NCI-H1105 treated with DMSO at 0.1 percent for 48 hours (cell line): Measurements from ENCODE around the gene PGLYRP4.

ENCODE experiments used
- DNase-seq: peaks from one replicate; lab custom pipeline; 2025; lab: John Stamatoyannopoulos, UW

Gene PGLYRP4

GRCh38 chr1:153375511-153375910 is 26.9 kb upstream of the PGLYRP4 start, which contains the start of gene S100A12:
Gene S100A12, minus strand, starts transcription at chr1:153375621. Its CDS starts 1,029 bp downstream, at chr1:153374592.
- DNase-seq, result no peak

DNA sequence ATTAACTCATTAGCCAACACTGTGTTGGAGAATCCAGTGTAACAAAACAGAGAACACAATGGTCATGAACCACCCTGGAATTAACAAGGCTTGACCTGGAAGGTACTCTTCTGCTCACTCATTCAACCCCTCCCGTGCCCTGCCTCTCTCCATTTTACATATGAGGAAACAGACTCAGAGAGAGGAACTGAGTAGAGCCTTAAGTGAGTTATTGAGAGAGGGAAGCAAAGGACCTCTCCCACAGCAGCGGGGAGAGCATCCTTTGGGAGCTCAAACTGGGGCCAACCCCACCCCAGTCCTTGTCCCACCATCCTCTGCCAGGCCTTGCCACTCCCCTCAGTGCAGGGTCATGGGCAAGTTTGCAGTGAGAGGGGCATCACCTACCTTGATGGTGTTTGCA is 25.4 kb upstream of the PGLYRP4 start:
- DNase-seq, result no peak

- DNase-seq, result no peak
Measured at GRCh38 chr1:153372571-153372970, 23.9 kb upstream of the PGLYRP4 start.

DNA sequence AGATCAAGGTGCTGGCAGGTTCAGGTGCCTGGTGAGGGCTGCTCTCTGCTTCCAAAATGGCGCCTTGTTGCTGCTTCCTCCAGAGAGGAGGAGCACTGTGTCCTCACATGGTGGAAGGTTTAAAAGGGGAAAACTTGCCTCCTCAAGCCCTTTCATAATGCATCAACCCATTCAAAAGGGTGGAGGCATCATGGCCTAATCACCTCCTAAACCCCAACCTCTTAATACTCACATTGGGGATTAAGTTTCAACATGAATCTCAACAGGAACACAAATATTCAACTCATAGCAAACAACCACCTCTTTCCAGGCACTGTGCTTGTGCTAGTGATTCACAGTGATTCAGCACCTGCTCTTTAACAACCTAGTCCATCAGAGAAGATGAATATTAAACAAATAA is 22.6 kb upstream of the PGLYRP4 start:
- no peak for DNase-seq

- no peak for DNase-seq
Measured at GRCh38 chr1:153370146-153370545, 21.5 kb upstream of the PGLYRP4 start.

- no peak for DNase-seq
Measured at GRCh38 chr1:153368495-153368894, 19.9 kb upstream of the PGLYRP4 start.

- no peak for DNase-seq
Measured at GRCh38 chr1:153367090-153367489, 18.4 kb upstream of the PGLYRP4 start.

- DNase-seq, result no peak
Measured at GRCh38 chr1:153366261-153366660, 17.6 kb upstream of the PGLYRP4 start.

DNA sequence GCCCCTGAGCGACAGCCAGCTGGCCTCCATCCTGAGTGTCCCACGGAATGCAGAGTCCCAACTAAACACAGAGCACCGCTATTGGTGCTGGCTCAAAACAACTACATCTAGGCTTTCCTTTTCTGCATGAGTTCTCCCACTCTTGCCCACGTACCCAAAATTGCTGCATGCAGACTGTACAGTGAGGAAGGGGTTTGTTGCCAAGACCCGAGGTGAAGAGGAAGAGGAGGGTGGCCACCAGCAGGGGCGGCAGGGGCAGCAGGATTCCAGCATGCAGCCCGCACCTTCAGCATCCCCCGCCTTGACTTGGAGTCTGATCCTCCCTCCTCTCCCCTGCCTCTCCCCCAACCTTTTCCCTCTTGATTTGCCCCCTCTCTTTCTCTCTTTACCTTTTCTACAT is 17.1 kb upstream of the PGLYRP4 start:
- DNase-seq, result no peak

DNA sequence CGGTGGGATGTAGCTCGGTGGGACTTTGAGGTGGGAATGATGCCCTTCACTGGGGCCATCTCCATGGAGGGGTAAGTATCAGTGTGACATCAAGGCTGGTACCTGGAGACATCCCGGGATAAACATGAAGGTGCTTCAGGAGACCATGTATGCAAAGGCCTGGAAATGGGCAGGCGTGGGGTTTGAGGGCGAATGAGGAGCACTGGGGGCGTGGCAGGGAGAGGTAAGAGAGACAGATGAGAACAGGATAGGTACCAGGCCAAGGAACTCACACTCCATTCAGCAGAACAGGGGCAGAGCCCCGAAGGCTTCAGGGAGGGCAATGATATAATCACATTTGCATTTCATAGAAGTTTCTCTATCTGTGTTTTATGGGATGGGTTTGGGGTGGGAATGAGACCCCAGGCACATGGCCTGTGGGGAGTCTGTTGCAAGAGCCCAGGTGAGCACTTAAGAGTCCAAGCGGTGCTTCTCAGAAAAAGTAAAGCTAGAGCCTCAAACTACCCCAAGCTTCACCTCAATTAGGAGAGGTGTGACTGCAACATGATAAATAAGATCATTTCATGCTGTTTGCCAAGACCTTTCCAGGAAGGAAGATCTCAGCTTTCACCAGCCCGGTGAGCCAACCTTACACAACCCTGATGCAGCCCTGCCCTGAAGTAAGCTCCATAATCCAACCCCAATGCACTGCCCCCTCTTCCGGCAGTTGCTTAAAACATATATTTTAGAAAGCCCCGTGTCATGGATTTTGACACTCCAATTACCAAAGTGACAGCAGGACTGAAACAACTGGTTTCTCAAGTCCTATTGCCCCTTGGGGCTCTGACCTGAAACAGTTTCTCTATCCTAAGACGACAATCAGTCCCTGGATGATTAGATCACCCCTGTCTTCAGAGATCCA is 16.4 kb upstream of the PGLYRP4 start:
- DNase-seq, result no peak

DNA sequence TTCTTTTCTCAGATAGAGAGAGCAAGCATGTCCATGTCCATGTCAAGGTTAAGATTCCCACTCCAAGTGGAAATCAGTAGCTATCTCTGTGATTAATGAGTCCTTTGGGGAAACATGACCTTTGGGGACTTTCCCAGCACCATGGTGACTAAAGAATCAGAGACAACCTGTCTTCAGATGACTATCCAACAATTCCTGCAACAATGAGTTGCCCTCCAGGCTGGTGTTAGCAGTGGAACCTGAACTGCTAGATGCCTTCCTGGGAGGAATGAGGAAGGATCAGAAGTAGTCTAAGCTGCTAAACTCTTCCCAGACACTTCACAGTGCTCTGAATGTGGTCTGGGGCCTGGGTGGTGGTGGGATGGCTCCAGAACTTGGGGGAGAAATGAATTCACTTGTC is 15.5 kb upstream of the PGLYRP4 start:
- no peak for DNase-seq

DNA sequence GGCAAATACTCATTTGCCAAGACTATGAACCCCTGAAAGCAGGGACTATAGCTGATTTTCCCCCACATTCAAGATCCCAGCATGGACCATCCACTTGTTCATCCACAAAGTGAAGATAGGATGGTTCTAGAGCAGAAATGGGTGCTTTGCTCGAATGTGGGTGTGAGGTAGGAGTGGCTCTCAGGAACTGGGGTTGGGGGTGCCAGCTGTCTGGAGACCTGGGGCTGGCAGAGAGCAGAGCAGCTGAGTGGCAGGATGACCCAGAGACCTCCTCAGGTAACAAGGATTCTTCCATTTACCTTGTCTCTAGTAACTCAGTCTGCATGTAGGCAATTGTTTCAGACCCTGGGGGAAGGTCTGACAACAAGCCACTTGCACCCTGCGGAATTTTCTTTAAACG is 15.0 kb upstream of the PGLYRP4 start:
- DNase-seq, result no peak

DNA sequence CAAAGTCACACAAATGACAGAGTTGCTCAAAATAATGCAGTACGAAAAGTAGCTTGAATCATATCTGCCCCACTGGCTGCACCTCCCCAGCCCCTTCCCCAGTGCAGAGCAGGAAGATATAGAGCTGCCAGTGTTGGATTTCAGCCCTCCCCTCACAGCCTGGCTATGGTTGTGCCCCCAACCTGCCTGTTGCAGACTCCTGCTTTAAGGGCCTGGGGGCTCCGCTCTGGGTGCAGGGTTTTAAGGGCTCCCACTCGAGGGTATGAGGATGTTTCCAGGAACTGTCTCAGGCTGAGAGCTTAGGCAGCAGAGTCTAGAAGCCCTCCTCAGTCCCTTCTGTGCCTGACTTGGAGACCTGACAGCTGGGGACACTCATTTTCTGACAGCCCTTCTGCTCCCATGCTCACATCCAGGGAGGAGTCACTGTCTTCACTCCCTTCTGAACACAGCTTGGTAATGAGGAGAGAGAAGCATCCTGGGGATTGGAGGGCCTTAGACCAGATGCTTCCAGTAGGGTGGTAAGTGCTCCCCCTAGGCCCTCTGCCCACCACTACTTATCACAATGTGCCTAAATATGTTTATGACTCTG is 13.6 kb upstream of the PGLYRP4 start:
- no peak for DNase-seq

- no peak for DNase-seq
Measured at GRCh38 chr1:153361480-153362109, 13.0 kb upstream of the PGLYRP4 start.

DNA sequence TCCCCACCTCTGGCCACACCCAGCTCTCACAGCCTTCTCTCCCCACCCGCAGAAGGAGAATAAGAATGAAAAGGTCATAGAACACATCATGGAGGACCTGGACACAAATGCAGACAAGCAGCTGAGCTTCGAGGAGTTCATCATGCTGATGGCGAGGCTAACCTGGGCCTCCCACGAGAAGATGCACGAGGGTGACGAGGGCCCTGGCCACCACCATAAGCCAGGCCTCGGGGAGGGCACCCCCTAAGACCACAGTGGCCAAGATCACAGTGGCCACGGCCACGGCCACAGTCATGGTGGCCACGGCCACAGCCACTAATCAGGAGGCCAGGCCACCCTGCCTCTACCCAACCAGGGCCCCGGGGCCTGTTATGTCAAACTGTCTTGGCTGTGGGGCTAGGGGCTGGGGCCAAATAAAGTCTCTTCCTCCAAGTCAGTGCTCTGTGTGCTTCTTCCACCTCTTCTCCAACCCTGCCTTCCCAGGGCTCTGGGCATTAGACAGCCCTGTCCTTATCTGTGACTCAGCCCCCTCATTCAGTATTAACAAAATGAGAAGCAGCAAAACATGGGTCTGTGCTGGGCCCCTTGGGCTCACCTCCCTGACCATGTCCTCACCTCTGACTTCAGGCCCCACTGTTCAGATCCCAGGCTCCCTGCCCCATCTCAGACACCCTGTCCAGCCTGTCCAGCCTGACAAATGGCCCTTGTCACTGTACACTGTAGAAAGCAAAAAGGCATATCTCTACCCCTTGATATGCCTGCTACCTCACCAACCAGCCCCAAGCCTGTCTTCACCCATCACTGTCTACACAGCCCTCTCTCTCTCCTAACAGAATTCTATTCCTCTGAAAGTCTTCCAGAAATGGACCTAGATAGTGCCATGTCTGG is 12.2 kb upstream of the PGLYRP4 start:
- no peak for DNase-seq

DNA sequence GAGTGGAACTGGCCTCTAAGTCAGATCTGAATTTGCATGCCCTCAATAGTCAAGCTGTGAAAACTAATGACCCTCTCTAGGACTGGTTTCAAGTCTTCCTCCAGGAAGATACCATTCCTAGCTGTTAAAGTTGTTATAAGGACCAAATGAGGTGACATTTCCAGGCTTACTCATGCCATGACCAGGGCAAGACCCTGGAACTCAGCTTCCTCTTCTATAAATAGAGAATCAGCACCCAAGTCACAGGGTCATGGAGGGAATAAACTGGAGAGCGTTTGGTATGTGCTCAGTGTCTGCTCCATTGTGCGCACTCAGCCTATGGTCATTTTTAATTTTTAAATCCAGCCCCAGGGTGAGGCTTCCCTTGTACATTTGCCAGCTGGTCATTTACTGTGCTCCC is 11.5 kb upstream of the PGLYRP4 start:
- DNase-seq, result no peak

DNA sequence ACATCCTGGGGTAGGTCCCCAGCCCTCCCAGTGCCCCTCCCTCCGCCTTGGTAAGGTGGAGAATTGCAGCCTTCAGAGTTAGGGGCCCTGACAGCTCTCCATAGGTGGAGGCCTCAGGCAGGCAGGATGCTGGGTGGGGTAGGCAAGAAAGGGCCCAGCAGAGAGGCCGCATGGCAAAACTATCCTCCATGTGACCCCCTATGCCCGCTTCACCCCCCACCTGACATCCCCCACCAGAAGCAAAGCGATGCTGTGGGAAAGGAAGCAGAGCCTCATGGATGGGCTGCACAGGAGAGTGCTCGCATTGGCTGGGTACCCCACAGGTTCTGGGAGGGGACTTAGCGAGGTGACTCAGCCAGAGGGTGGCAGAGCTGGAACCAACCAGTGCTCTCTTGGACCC is 10.6 kb upstream of the PGLYRP4 start:
- no peak for DNase-seq

- no peak for DNase-seq
Measured at GRCh38 chr1:153358691-153358975, 10.0 kb upstream of the PGLYRP4 start.

DNA sequence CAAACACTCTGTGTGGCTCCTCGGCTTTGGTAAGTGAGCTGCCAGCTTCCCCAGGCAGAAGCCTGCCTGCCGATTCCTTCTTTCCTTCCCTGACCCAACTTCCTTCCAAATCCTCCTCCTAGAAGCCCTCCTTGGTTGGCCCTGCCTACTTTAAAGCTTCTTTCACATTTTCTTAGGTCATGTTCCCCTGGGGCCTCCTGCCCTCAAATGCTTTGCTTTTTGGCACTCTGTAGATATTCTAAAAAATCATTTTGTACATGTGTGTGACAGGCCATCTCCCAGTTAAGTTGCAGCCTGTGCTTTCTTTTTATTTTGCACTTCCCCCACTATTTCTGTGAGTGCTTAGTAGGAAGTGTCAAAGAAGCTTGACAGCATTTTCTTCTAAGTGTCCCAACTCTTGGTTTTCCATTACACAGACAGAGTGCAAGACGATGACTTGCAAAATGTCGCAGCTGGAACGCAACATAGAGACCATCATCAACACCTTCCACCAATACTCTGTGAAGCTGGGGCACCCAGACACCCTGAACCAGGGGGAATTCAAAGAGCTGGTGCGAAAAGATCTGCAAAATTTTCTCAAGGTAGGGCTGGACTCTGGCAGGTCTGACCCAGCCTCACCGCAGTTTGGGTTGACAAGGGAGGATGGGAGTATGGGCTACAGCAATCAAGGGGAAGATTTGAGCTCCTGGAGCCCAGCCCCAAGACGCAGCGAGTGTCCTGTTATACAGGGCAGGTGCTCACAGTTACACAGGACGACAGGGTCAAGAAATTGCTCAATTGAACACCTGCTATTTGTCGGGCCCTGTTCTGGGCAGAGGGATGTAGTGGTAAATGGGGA is 9.4 kb upstream of the PGLYRP4 start, which contains the start of gene S100A9:
Gene S100A9 (plus strand): TSS at position 2 of the 838 bp plus-strand sequence. CDS start 430 bp downstream, at position 432.
- DNase-seq, result no peak

GRCh38 chr1:153357076-153357852 is 8.6 kb upstream of the PGLYRP4 start:
- no peak for DNase-seq
